PFSK-1 (cell line): ENCODE results near the gene SOX12.

Experiments used
- FOXP2 ChIP-seq: optimal IDR thresholded peaks from 2 replicates; pipeline ENCODE3; 2011; ENCODE audit warnings: borderline replicate concordance, control low read depth, inconsistent platforms; ENCODE audit not compliant: insufficient read depth; ENCODE audit errors: extremely low read length, extremely low read depth
- POLR2AphosphoS5 ChIP-seq: IDR thresholded peaks from 2 replicates; pipeline ENCODE4 v1.6.1; 2012; ENCODE audit warnings: low read depth, mild to moderate bottlenecking, control low read depth, low read length, moderate library complexity
- SIN3A ChIP-seq: IDR thresholded peaks from 2 replicates; pipeline ENCODE4 v1.6.1; 2012; ENCODE audit warnings: mild to moderate bottlenecking, low read length, moderate library complexity, borderline replicate concordance; ENCODE audit not compliant: insufficient read depth
- TAF1 ChIP-seq: IDR thresholded peaks from 2 replicates; pipeline ENCODE4 v1.6.1; 2012; ENCODE audit warnings: low read length, control low read depth, borderline replicate concordance; ENCODE audit not compliant: insufficient read depth
- TF ChIP-seq, protein P1 (sequence below), 2 experiments: IDR thresholded peaks; 2 replicates each; pipeline versions ENCODE4 v1.6.1 to v1.8.0; 2011 to 2012; ENCODE audit warnings: low read depth in 2 of 2, low read length in 2 of 2, control low read depth in 1 of 2, inconsistent platforms in 1 of 2, mild to moderate bottlenecking in 1 of 2, moderate library complexity in 1 of 2; ENCODE audit not compliant: insufficient read depth in 1 of 2

The SOX12 gene

GRCh38 chr20:366041-366718, 40.8 kb downstream of the SOX12 start:
- TF ChIP-seq POLR2AphosphoS5 (no peak), SIN3A (no peak), TAF1 (no peak), FOXP2 (no peak)
- TF ChIP-seq, protein P1, sequence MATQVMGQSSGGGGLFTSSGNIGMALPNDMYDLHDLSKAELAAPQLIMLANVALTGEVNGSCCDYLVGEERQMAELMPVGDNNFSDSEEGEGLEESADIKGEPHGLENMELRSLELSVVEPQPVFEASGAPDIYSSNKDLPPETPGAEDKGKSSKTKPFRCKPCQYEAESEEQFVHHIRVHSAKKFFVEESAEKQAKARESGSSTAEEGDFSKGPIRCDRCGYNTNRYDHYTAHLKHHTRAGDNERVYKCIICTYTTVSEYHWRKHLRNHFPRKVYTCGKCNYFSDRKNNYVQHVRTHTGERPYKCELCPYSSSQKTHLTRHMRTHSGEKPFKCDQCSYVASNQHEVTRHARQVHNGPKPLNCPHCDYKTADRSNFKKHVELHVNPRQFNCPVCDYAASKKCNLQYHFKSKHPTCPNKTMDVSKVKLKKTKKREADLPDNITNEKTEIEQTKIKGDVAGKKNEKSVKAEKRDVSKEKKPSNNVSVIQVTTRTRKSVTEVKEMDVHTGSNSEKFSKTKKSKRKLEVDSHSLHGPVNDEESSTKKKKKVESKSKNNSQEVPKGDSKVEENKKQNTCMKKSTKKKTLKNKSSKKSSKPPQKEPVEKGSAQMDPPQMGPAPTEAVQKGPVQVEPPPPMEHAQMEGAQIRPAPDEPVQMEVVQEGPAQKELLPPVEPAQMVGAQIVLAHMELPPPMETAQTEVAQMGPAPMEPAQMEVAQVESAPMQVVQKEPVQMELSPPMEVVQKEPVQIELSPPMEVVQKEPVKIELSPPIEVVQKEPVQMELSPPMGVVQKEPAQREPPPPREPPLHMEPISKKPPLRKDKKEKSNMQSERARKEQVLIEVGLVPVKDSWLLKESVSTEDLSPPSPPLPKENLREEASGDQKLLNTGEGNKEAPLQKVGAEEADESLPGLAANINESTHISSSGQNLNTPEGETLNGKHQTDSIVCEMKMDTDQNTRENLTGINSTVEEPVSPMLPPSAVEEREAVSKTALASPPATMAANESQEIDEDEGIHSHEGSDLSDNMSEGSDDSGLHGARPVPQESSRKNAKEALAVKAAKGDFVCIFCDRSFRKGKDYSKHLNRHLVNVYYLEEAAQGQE (IDR thresholded peaks at IDR 0.05; ENCODE audit: insufficient read depth in 1 of 2, low read depth in 2 of 2, low read length in 2 of 2), result no peak

DNA sequence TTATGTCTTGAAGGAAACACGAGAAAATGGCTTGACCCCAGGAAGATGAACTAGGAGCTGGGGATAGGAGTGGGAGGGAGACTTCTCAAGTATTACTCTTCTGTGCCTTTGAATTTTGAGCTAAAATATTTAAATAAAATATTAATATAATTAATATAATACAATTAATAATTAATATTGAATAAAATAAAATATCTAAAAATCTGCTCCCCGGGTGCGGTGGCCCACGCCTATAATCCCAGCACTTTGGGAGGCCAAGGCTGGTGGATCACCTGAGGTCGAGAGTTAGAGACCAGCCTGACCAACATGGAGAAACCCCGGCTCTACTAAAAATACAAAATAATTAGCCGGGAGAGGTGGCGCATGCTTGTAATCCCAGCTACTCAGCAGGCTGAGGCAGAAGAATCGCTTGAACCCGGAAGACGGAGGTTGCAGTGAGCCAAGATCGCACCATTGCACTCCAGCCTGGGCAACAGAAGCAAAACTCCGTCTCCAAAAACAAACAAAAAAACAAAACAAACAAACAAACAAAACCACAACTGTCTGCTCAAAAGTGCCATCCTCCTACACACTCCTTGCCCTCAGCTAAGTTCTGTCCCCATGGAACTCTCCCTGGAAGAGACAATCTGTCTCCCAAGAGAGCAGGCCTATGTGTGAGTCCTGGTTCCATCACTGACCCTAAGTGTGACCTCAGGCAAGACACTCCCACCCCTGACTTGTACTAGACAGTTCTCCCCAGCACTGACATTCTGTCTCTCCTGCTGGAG, 41.5 kb downstream of the SOX12 start:
- TF ChIP-seq FOXP2, result no peak
- TF ChIP-seq, protein P1 (IDR thresholded peaks at IDR 0.05; ENCODE audit: insufficient read depth in 1 of 2, low read depth in 2 of 2, low read length in 2 of 2), result no peak
- TF ChIP-seq POLR2AphosphoS5, result no peak
- TF ChIP-seq TAF1, result no peak
- no peak for TF ChIP-seq SIN3A

DNA sequence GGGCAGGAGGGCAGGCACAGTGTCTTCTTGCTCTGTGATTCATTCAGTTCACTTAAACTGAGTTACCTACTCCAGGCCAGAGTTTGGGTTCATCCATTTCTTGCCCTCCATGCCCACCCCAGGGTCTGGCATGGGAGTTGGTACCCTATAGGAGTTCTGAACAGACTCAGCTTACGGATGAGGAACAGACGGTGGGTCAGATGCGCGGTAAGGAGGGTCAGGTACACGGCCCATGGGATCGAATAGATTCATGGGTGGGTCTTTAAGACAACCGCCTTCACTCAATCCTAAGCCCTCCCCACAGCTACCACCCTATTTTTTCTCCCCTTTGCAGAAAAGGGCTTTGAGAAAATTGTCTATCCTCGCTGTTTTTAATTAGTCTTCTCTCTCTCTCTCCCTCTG, 42.1 kb downstream of the SOX12 start:
- TF ChIP-seq TAF1 (no peak), POLR2AphosphoS5 (no peak), FOXP2 (no peak)

DNA sequence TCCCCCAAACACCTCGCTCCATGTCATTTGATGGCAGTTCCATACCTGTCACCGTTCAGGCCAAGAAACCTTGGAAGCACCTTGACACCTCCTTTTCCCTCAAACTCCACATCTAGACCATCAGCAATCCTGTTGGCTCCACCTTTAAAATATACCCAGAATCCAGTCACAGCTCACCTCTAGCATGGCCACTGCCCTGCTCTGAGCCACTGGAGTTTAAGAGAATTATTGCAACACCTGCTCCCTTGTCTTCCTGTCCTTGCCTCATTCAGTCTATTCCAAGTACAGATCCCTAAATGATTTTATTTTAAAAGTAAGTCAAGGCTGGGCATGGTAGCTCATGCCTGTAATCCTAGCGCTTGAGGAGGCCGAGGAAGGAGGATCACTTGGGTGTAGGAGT, 43.6 kb downstream of the SOX12 start:
- TF ChIP-seq TAF1 (no peak), POLR2AphosphoS5 (no peak), FOXP2 (no peak), SIN3A (no peak)
- TF ChIP-seq, protein P1 (IDR thresholded peaks at IDR 0.05; ENCODE audit: insufficient read depth in 1 of 2, low read depth in 2 of 2, low read length in 2 of 2), result no peak

DNA sequence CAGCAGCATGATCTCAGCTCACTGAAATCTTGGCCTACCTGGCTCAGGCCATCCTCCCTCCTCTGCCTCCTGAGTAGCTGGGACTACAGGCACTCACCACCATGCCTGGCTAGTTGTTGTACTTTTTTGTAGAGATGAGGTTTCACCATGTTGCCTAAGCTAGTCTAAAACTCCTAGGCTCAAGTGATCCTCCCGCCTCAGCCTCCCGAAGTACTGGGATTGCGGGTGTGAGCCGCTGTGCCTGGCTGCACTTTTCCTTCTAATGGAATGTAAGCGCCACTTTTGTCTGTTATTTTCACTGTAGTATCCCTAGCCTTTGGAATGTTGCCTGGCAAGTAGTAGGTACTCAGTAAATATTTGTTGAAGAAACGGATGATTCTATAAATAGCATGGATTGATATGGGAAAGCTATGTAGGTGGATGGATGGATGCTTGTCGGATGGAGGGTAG, 44.8 kb downstream of the SOX12 start:
- TF ChIP-seq SIN3A (no peak), POLR2AphosphoS5 (no peak), FOXP2 (no peak), TAF1 (no peak)
- TF ChIP-seq, protein P1 (IDR thresholded peaks at IDR 0.05; ENCODE audit: insufficient read depth in 1 of 2, low read depth in 2 of 2, low read length in 2 of 2), result no peak
